ENCODE data around the gene ZFYVE28.
"Not testable (repeated sequence)": the region's sequence is repeated elsewhere in the genome, so short reads cannot be mapped to it uniquely, and the experiment has no call there.

ZFYVE28 gene

DNA sequence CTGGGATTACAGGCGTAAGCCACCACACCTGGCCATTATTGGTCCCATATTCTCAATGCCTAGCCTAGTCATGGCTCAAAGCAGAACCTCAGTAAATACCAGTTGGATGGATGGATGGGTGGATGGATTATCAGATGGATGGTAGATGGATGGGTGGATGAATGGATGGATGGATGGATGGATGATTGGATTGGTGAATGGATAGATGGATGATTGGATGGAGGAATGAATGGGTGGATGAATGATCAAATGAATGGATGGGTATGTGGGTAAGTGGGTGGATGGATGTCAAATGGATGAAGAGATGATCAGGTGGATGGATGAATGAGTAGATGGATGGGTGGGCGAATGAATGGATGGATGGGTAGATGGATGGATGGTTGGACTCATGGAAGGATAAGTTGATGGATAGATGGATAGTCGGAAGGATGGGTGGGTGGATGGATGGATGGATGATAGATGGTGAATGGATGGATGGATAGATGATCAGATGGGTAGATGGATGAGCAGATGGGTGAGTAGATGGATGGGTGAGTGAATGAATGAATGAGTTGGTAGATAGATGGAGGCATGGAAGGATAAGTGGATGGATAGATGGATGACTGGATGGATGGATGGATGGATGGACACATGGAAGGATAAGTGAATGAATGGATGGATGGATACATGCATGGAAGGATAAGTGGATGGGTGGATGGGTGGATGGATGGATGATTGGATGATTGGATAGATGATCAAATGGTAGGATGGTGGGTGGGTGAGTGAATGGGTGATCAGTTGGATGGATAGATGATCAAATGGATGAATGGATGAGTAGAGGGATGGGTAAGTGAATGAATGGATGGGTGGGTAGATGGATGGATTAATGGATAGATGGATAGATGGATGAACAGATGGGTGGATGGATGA lies 28.5 kb upstream of the ZFYVE28 start:
- DNase-seq, result no peak

DNA sequence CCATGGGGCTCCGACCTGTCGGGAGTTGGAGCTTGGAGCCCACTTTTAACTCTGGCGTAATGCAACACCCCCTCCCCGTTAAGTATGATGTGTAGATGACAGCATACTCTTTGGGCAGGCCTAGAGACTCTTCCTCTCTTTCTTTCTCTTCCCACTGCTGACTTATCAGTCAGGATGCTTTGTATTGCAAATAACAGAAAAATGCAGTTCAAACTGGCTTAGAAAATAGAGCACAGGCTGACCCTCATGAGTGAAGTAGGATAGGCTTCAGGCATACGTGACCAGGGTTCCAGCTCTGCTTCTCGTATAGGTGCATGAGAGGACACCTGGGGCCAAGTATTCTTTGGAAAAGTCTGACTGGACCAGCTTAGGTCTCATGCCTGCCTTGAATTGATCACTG lies 27.1 kb upstream of the ZFYVE28 start:
- DNase-seq, result no peak

DNA sequence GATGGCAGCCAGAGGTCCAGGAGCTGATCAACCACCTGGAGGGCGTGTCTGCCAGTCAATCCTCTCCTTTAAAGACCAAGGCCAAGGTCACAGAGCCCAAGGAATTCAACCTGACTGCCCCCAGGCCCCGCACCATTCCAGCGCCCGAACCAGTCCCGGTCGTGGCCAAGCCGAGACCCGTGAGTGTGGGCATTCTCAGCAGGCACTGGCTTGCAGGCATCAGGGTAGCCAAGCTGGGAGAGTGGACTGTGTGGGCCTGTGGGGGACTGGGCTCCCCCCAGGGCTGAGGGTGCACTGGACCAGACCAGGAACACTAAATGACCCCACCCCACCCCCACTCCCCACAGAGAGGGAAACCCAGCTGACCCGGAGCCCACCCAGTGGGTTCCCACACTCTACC lies 26.7 kb upstream of the ZFYVE28 start:
- DNase-seq, result no peak

DNA sequence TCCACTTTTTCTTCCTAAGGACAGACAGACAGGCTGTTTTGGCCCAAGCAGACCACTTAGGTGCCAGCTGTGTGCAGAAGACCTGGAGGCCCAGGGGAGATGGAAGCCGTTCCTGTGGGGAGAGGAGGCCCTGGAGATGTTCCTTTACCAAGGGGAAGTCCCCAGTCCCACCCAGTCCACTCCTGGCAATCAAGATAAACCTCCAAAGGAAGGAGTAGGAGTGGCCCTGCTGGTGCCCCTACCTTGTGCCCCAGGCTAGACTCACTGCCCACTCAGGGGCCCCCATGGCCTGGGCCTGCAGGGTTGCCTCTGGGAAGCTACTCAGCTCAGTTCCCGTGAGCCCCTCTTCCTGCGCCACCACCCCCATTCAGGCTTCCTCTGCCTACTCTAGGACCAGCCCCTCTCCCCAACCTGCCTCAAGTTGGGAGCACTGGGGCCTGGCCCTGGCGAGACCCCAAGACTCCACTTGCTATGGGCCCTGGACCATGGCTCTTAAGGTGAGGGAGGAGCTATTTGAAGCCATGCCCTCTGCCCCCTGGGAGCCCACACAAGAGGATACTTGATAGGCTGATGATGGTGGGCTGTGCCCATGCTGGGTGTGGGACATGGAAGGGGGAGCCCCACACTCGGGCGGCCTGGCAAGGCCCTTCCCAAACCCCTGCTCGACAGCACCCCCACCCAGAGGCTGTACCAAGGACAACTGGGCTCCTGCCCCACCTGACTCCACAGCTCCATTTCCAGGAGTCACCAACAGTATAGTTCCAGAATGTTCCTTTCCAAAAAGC lies 25.7 kb upstream of the ZFYVE28 start:
- no peak for DNase-seq

DNA sequence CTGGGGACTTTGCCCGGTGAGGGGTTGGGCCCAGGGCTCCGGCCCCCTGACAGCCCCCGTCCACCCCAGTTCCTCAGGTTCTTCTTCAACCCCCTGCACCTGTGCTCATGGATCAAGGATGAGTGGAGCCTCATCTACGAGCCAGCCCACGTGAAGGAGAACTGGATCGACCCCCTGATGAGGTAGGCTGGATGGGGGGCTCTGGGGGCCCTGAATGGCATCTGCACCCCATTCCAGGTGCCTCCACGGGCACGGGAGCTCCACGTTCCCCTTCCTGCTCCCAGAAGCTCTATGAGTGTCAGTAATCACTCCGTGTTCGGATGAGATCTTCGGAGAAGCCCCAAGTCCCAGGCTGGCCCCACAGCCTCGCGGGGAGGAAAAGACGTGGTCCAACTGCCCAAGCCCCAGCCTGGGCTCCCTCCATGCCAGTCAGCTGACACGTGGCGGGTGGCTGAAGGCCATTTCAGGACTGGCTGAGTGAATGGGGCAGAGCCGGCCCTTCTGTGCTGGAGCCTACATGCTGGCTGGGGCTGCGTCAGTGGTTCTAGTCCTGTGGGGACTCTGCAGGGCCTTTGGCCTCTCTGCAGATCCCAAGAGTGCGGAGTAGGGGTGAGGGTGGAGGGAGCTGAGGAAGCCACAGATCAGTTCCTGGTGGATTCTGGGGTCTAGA lies 24.8 kb upstream of the ZFYVE28 start:
- no peak for DNase-seq

DNA sequence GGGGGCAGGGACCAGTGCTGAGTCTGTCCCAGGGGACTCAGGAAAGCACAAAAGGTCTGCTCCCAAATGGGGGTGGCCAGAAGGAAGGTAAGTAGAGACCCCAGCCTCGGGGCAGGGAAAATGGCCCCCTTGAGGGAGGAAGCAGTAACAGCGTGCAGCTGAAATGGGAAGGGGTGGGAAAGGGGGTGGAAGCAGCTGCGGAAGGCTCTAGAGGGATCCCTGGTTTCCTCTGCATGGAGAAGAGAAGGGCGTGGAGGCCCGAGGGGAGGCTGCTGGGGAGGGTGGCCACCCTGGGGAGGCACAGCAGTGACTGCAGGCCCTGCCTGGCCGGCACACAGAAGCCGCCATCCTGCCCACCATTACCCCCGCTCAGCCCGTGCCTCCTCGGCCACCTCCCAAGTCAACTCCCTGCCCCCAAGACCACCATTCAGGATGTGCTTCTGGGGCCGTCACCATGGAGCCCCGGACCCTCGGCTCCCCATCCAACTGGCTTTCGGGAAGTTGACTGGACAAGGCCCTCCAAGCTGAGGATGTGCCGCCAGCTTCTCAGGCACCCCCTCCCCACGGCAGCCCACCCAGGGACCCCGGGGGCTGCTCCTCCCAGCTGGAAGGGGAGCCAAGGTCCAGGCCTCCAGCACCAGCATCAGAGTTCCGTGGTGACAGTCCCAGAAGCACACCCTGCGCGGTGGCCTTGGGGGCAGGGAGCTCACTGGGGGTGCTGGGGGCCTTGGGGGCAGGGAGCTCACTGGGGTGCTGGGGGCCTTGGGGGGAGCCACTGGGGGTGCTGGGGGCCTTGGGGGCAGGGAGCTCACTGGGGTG lies 23.9 kb upstream of the ZFYVE28 start:
- DNase-seq, result no peak

DNA sequence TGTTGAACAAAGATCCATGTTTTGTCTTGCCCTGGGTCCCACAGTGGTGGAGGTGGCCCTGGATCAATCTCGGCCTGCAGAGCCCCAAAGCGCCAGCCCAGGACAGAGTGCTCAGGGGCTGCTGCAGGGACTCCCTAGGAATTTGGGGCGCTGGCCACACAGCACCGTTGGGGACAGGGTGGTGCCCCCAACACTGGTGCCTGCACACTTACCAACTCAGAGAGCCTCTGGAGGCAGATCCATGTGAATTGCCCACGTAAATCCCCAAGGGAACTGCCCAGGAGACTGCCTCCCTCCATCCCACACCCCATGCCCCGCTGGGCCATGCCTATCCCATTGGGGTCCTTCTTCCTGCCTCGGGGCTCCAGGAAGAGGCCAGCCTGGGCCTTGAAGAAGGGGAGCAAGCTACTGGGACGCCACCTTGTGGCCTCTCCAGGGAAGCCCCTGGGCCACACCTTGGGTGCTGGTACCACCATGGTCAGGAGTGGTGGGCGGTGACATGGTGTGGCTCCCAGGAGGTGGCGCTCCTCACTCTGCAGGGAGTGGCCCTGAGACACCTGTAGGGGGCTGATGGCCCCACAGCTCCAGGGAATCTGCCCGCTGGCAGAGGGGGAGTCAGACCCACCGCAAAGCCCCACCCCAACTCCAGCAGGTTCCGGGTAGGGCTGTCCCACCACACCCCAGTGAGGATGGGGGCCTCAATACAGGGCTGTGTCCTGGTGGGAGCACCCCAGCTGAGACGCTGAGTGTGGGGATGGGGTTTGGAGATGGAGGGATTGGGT lies 23.1 kb upstream of the ZFYVE28 start:
- DNase-seq, result peak; percentile 82 to 86

DNA sequence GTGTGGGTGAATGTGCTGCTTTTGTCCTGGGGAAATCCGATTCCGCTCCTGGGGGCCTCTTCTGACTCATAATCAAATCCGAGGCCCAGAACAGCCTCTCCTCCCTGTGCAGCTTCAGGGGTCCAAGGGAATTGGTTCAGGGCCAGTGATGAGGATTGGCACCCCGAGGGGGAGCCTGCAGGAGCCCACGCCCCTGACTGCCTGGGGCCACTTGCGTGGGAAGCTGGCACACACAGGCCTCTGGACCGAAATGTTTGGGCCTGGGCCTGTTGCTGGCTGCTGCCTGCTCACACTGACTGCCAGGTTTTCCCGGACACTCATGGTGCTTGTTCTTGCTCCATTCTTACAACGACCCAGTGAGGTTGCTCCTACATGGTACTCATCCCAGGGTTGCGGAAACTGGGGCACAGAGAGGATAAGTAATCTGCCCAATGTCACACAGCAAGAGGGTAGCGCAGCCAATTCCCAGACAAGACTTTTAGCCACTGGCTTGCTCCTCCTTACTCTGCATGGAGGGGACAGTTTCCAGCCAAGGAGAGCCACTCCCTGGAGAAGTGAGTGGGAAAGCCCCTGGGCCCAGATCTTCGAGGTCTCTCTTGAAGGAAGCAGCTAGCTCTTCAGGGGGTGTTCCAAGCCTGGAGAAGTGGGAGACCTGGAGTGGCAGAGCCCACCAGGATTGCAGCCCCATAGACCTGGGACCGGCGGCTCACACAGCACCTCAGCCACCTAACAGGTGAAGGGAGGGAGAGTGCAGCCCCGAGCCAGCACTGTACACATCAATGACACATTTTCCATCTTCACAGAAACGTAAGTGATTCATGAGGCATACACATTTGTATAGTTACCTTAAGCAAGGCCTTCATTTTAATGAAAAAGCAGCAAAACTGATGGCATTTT lies 20.6 kb upstream of the ZFYVE28 start:
- no peak for DNase-seq

DNA sequence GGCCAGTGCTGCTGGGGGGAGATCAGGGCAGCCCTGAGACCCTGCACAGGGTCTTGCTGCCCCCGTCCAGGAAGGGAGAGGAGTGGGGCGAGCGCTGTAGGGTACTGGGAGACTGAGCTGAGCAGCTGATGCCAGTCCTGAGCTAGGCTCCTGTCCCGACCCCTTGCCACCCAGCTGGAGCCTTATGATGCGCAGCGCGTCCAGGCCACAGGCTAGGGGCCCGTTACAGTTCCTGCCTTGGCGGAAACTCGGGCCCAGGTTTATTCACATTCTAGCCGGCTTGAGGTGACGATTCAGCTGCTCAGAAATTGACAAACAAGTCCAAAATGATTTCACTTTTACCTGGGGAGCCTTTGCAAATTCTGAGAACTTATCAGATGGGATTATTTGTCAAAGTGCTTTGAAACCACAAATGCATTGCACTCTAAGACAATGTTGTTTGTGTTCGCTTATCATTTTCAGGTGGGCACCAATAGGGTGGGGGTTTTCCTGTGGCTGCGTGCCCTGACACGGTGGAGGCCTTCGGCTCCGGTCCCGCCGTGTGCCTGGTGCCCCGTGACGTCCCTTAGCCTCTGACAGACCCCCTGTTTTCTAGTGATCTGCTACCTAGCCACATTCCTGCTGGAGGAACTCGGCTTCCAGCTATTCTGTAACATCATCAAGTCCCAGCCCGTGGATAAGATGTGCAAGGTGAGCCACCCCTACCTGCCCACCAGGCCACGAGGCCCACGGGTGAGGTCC lies 19.2 kb upstream of the ZFYVE28 start:
- no peak for DNase-seq

DNA sequence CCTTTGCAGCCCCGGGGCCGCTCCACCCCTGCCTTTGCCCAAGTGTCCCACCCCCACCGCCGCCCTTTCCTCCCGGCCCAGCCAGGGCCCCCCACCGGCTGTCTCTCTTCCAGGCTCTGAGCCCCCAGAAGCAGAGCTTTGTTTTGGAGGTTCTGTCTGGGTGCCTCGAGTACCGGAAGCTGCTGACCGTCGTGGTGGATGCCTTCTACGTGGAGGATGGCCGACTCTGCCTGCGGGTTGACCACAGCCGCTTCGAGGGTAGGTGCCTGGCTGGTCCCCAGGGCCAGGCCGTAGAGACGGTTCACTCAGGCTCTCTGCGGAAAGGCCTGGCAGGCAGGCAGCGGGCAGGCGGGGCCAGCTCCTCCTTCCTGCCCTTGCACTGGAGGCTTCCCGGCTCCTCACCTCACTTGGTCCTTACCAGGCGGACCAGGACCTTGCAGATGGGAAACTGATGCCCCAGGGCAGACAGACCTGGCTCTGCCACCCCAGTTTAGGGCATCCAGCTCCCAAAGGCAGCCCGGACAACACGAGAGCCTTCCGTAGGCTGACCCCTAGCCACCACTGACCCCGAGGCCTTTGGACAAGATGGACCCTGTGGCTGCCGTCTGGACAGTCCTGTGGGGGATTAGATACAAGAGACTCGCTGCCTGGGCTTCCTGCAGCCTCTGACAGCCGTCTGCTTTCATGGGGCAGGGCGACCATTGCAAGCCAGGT lies 18.5 kb upstream of the ZFYVE28 start:
- no peak for DNase-seq

DNA sequence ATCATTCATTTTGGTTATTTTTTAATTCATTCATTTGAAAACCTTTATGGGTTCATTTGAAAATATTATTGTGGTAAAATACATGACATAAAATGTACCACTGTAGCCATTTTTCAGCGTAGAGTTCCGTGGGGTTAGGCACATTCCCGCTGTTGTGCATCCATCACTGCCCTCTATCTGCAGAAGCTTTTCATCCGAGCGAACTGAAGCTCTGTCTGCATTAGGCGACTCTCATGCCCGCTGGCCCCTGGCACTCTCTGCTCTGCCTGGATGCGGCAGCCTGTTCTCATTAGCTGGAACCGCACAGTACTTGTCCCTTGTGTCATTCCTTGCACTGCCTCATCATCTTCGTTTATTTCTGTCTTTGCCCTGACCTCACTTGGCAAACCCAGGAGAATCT lies 17.9 kb upstream of the ZFYVE28 start:
- DNase-seq, result no peak

DNA sequence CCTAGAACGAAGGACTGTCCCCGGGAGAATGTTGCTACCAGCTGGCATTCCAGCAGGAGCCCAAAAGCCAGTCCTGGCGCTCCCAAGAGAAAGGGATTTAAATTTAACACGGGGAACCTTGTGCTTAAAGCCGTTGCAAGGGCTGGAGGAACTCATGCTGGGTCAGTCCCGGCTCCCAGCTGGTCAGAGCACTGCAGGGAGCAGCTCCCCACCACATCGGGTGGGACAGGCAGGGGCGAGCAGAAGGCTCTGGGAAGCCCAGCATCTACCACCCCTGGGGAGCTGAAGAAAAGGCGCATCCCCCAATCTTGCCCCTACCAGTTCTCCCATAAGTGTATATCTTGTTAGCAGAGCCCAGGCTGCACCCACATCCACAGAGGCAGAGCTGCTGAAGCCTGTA lies 16.0 kb upstream of the ZFYVE28 start:
- DNase-seq, result no peak

DNA sequence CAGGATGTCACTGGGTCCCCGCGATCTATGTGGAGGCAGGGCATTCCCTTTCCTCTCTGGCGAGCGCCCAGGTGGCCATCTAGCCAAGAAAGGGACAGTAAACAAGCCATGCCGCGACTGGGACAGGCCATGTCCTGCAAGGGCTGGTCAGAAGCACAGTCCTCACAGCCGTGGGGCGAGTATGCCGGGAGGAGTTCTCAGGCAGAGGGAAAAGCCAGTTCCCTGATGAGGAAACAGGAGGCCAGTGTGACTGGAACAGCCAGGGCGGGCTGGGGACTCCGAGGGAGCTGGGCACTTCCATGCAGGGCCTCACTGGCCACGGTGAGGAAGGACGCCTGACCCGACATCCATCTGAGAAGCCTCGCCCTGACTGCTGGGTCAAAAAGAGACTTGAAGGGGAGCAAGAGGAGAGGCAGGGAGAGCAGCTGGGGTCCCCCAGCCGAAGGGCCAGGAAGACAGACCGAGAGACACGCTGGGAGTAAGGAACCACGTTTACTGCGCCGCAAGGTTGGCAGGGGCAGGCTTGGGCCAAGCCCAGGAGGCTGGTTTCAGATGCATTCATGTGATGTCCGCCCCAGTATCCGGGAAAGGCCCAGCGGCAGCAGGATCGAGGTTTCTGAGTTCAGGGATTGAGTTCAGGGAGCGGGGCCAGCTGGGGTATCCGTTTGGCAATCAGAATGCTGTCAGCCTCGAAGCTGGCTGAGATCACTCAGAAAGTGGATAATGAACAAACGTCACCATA lies 15.3 kb upstream of the ZFYVE28 start:
- DNase-seq, result no peak

DNA sequence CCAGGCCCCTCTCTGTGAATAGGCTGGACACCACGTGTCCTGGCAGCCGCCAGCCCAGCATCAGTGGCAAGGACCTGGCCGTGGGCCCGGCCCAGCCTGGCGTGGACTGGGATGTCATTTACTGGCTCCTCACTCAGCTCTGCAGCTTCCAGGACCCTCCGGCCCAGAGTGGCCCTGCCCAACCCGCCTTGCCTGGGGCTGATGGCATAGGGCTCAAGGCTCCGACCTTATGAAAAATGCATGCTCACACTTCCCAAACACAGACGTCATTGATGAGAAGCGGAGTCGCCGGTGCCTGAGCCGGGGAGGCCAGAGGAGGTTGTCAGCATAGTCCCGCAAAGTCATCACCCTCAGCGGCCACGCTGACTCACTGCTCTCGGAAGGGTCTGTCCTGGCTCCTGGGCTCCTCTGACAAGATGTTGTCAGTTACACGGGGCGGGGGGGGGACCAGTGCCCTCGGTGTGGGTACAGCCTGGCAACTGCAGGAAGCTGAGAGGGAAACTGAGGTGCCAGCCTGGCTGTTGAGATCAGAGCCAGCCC lies 14.6 kb upstream of the ZFYVE28 start:
- DNase-seq, result no peak

DNA sequence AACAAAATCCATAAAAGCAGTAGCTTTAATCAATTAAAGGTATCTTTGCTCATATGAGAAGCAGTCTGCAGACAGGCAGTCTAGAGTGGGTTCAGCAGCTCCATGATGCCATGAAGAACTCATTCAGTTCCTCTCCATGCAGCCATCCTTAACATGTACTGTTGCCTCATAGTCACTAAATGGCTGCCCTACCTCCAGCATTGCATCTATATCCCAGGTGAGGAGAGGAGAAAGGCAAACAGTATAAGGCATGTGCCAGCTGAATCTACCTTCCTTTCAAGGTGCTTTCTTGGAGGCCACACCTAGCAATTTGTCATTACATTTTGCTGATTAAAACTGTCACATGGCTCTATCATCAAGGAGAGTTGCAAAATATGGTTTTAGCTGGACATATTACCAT lies 13.6 kb upstream of the ZFYVE28 start:
- no peak for DNase-seq

DNA sequence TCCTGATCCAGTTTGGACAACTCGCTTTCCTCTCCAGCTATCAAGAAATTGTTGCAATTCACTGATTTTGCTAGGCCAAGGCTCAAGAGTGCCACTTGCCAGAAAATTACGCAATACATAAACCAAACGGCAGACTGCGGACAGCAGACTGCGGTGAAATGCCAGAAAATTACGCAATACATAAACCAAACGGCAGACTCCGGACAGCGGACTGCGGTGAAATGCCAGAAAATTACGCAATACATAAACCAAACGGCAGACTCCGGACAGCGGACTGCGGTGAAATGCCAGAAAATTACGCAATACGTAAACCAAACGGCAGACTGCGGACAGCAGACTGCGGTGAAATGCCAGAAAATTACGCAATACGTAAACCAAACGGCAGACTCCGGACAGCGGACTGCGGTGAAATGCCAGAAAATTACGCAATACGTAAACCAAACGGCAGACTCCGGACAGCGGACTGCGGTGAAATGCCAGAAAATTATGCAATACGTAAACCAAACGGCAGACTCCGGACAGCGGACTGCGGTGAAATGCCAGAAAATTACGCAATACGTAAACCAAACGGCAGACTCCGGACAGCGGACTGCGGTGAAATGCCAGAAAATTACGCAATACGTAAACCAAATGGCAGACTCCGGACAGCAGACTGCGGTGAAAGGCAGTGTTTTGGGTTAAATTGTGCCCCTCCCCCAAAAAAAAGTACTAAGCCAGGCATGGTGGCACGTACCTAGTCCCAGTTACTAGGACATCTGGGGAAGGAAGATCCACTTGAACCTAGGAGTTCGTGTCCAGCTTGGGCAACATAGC lies 11.7 kb upstream of the ZFYVE28 start:
- not testable (repeated sequence) for DNase-seq

DNA sequence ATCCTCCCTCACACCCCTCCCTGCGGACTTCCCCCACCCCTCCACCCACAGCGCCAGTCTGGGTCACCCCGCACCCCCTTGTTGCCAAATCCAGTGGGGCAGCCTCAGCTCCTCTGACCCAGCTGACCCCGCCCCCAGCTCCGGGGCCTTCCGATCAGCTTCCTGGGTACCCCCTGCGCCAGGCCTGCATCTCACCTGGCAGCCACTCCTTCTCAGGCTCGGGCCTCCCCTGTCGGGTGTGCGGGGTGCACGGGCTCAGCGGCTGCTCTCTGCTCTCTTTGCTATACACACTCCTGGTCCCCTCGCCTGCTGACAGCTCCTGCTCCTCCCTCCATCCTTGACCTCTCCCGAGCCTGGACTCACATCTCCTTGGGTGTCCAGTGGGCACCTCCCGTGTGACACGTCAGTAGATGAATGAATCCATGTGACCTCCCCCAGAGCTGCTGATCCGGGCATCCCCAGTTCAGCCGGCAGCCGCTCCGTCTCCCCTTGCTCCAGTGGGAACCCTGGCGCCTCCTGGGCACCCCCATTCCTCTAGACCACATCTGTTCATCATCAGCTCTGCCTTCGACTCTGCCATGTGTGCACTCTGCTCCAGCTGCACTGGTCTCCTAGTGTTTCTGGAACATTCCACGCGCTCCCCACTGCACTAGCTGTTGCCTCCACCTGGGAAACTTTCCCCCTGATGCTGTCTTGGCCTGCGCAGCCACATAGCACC lies 10.2 kb upstream of the ZFYVE28 start:
- DNase-seq, result no peak

Data from activated CD4-positive, alpha-beta T cell treated with anti-CD3 and anti-CD28 coated beads, Interleukin-2, amount 50 U/mL, for 48 hours (primary cell).